HepG2 (cell line): ENCODE measurements around the gene WNK1. TPM values are rescaled to one million over a fixed set of nuclear protein-coding genes. Genes with fewer than 3 reads are reported as not detected.

Experiments
- HIC2 ChIP-seq: sonication (generic); formaldehyde crosslinking; IDR thresholded peaks from 2 replicates; pipeline ENCODE4 v1.9.0; 2022; ENCODE audit warnings: low read depth, missing genetic modification reagents
- HNF1A ChIP-seq, 2 experiments: sonication (generic) in 1 of 2; formaldehyde crosslinking in 1 of 2; IDR thresholded peaks; 2 replicates each; pipeline versions ENCODE4 v1.4.0 to v1.6.1; 2016 to 2020; ENCODE audit warnings: borderline replicate concordance in 1 of 2, low read depth in 1 of 2, mild to moderate bottlenecking in 1 of 2, missing genetic modification reagents in 1 of 2
- MLXIP ChIP-seq: sonication (generic); formaldehyde crosslinking; IDR thresholded peaks from 2 replicates; pipeline ENCODE4 v1.9.0; 2021; ENCODE audit warnings: missing genetic modification reagents, borderline replicate concordance
- NFYB ChIP-seq: sonication (generic); formaldehyde crosslinking; IDR thresholded peaks from 2 replicates; pipeline ENCODE4 v1.4.0; 2020; ENCODE audit warnings: missing genetic modification reagents
- SIX1 ChIP-seq: sonication (generic); formaldehyde crosslinking; IDR thresholded peaks from 2 replicates; pipeline ENCODE4 v1.4.0; 2020; ENCODE audit warnings: missing genetic modification reagents, borderline replicate concordance
- ZC3H13 ChIP-seq: sonication (generic); formaldehyde crosslinking; IDR thresholded peaks from 2 replicates; pipeline ENCODE4 v1.8.1; 2023; ENCODE audit warnings: mild to moderate bottlenecking, missing genetic modification reagents, moderate library complexity
- ZNF143 ChIP-seq: sonication (generic); formaldehyde crosslinking; IDR thresholded peaks from 2 replicates; pipeline ENCODE4 v1.4.0; 2020; ENCODE audit warnings: missing genetic modification reagents
- ZNF276 ChIP-seq: sonication (generic); formaldehyde crosslinking; IDR thresholded peaks from 2 replicates; pipeline ENCODE4 v1.4.0; 2020; ENCODE audit warnings: mild to moderate bottlenecking, low read depth, missing genetic modification reagents
- ZNF296 ChIP-seq: sonication (generic); formaldehyde crosslinking; conservative IDR thresholded peaks from 2 replicates; pipeline ENCODE4 v1.5.0; 2020; ENCODE audit warnings: mild to moderate bottlenecking, missing genetic modification reagents
- ZNF430 ChIP-seq: sonication (generic); formaldehyde crosslinking; IDR thresholded peaks from 2 replicates; pipeline ENCODE4 v1.9.0; 2021; ENCODE audit warnings: mild to moderate bottlenecking, missing genetic modification reagents
- ZNF432 ChIP-seq: sonication (generic); formaldehyde crosslinking; IDR thresholded peaks from 2 replicates; pipeline ENCODE4 v1.5.0; 2020; ENCODE audit warnings: missing genetic modification reagents, mild to moderate bottlenecking, borderline replicate concordance
- ZNF564 ChIP-seq: sonication (generic); formaldehyde crosslinking; IDR thresholded peaks from 2 replicates; pipeline ENCODE4 v1.8.1; 2023; ENCODE audit warnings: mild to moderate bottlenecking, missing genetic modification reagents
- ZNF883 ChIP-seq: sonication (generic); formaldehyde crosslinking; IDR thresholded peaks from 2 replicates; pipeline ENCODE4 v1.5.1; 2020; ENCODE audit warnings: mild to moderate bottlenecking, missing genetic modification reagents; ENCODE audit errors: not compliant biosample characterization
- polyA plus RNA-seq, 8 experiments: library from polyadenylated mRNA; depleted of rRNA in 3 of 8; stranded (reverse) in 7 of 8; unstranded in 1 of 8; fragments of >200 nt; fragmentation: Illumina TruSeq in 4 of 8; extraction: Trizol in 4 of 8; gene quantifications; 2 replicates each; pipeline versions ENCODE4 v1.2.1 to v1.2.3, GENCODE V29; 2011 to 2016; ENCODE audit warnings: low read depth in 4 of 8, missing spikeins in 1 of 8, mixed read lengths in 1 of 8; ENCODE audit not compliant: insufficient read depth in 1 of 8
- total RNA-seq, 5 experiments: library from RNA; depleted of rRNA; stranded (reverse); fragments of >200 nt; fragmentation: Illumina TruSeq; extraction: Trizol; gene quantifications; 2 replicates each; pipeline ENCODE4 v1.2.3, GENCODE V29; 2016; ENCODE audit warnings: low read depth in 1 of 5

The WNK1 gene
- total and polyA plus RNA-seq, 2 of the 13 experiments (the other 11 are each of a cell fraction or from before 2014, with no cell fraction given), result 31.1 to 54.8 TPM

GRCh38 chr12:751192-751998 is 984 bp upstream of the WNK1 start (continued):
- TF ChIP-seq HNF1A (IDR thresholded peaks at IDR 0.05; ENCODE audit: low read depth), result no peak
- TF ChIP-seq HNF1A (CRISPR knock-in tag; IDR thresholded peaks at IDR 0.05; ENCODE audit: borderline replicate concordance), result no peak; the same call in 1 of the 2 replicates
- peak; percentile 85; the same call in 1 of the 2 replicates for TF ChIP-seq ZC3H13
- TF ChIP-seq ZNF143 (CRISPR knock-in tag), result peak; percentile 80
- peak; percentile 97 for TF ChIP-seq ZNF430 (CRISPR knock-in tag)
- TF ChIP-seq ZNF564 (CRISPR knock-in tag), result peak; percentile 78; the same call in 1 of the 2 replicates
- TF ChIP-seq ZNF296, result no peak
- TF ChIP-seq ZNF432, result no peak
- peak; percentile 26; the same call in 1 of the 2 replicates for TF ChIP-seq NFYB
- TF ChIP-seq SIX1 (CRISPR knock-in tag), result peak; percentile 68
- TF ChIP-seq ZNF883 (CRISPR knock-in tag), result peak; percentile 92
- TF ChIP-seq MLXIP (CRISPR knock-in tag), result 0 out of 2 replicates have a peak, but pooled peaks have one; percentile 54
- no peak for TF ChIP-seq ZNF276
- TF ChIP-seq HIC2 (CRISPR knock-in tag), result peak; percentile 61; the same call in 1 of the 2 replicates
